PC-9 (cell line): Measurements from ENCODE around the gene CACNA1A.

ENCODE experiments used
- EZH2 ChIP-seq: fragments of 200-600 bp; sonication (generic); IDR thresholded peaks from 2 replicates; pipeline ENCODE4 v1.8.0; 2017; ENCODE audit warnings: antibody characterized with exemption, low read depth
- TF ChIP-seq, protein P1 (sequence below): fragments of 200-600 bp; sonication (generic); conservative IDR thresholded peaks from 2 replicates; pipeline ENCODE4 v1.6.1; 2017; ENCODE audit warnings: mixed run types, antibody characterized with exemption, mild to moderate bottlenecking, moderate library complexity

DNA sequence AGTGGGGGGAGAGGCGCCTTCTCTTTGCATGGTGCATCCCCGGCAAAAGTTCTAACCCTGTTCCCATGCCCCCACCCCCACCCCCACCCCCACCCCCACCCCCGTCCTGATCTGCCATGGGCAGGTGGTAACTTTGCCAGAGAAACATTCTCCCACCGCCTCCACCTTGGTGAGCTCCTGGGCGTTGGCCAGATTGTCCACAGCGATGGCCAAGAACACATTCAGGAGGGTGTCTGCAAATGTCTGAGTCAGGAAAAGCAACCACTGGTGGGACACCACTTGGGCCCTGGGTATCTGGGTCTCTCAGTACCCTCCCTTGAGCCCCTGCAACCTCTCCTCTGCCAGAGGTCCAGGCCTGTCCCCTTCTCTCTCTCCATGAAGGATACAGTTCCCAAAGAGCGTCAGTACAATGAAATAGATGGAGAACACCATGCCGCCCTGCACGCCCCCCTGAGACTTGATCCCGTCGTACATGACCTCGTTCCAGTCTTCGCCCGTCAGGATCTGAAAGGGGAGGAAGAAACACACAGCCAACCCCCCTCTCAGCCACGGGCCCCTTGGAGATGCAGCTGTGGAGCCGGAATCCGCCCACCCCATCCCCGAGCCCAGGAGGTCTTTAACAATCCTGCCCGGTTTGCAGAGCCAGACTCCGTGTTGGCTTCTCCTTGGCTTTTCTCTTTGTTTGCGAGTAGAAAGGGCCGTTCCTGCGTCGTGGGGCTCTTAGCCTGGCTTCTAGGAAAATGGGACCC is 202.7 kb downstream of the CACNA1A start:
- TF ChIP-seq, protein P1, sequence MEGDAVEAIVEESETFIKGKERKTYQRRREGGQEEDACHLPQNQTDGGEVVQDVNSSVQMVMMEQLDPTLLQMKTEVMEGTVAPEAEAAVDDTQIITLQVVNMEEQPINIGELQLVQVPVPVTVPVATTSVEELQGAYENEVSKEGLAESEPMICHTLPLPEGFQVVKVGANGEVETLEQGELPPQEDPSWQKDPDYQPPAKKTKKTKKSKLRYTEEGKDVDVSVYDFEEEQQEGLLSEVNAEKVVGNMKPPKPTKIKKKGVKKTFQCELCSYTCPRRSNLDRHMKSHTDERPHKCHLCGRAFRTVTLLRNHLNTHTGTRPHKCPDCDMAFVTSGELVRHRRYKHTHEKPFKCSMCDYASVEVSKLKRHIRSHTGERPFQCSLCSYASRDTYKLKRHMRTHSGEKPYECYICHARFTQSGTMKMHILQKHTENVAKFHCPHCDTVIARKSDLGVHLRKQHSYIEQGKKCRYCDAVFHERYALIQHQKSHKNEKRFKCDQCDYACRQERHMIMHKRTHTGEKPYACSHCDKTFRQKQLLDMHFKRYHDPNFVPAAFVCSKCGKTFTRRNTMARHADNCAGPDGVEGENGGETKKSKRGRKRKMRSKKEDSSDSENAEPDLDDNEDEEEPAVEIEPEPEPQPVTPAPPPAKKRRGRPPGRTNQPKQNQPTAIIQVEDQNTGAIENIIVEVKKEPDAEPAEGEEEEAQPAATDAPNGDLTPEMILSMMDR, result no peak
- no peak for TF ChIP-seq EZH2
